ENCODE results near the gene HNF1A.

HNF1A gene

GRCh38 chr12:120959111-120959878, 19.0 kb upstream of the HNF1A start:
- no peak for DNase-seq

DNA sequence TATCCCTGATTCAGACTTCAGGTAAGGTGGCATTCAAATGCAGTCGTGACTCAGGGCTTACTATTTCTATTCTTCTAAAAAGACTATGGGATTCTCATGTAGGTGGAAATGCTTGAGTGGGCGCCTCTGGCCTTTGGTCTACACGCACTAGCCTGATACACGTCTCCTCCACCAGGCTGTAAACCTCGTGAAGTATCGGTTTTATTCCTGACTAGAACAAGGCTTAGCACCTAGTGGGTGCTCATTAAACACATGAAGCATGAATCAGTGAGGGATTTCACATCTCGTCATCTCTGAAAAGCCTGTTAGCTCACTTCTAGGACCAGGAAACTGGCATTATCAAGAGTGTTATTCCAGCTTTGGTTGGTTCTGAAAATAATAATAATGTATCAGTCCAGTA, 17.7 kb upstream of the HNF1A start:
- DNase-seq = no peak

GRCh38 chr12:120961604-120962531, 16.5 kb upstream of the HNF1A start:
- no peak for DNase-seq

DNA sequence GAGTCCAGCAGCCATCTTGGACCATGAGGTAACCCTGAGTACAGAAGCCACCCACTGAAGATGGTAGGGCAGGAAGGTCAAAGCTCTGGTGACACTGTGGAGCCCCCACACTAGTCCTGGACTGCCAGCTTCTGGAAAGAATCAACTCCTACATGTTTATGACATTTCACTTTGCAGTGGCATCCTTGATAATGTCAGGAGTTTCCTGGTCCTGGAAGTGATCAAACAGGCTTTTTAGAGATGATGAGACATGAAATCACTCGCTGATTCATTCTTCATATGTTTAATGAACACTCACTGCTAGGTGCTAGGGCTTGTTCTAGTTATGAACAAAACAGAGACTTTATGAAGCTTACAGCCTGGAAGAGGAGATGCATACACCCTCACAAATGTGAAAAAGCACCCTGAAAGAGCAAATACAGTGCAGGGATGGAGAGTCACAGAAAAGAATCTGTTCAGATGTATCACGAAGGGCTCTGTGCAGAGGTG, 15.8 kb upstream of the HNF1A start:
- DNase-seq = no peak

- no peak for DNase-seq
Measured at GRCh38 chr12:120964298-120964697, 14.0 kb upstream of the HNF1A start.

- DNase-seq = no peak
Measured at GRCh38 chr12:120965534-120966091, 12.7 kb upstream of the HNF1A start.

DNA sequence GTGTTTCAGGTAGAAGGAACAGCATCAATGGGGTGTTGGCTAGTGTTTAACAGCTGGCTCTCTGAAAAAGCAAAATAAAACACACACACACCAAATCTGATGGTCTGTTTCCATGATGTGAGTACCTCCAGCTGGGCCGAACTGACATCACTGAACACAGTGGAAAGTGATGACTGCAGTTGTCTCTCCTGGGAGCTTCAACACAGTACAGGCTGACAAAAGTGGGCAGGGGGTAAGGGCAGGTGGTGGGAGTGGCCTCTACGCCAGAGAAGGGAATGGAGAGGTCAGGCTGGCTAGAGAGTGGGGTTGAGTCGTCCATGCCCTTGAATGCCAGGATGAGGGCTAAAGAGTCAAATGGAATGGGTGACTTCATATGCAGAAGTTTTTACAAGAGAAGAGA, 8.0 kb upstream of the HNF1A start:
- no peak for DNase-seq

DNA sequence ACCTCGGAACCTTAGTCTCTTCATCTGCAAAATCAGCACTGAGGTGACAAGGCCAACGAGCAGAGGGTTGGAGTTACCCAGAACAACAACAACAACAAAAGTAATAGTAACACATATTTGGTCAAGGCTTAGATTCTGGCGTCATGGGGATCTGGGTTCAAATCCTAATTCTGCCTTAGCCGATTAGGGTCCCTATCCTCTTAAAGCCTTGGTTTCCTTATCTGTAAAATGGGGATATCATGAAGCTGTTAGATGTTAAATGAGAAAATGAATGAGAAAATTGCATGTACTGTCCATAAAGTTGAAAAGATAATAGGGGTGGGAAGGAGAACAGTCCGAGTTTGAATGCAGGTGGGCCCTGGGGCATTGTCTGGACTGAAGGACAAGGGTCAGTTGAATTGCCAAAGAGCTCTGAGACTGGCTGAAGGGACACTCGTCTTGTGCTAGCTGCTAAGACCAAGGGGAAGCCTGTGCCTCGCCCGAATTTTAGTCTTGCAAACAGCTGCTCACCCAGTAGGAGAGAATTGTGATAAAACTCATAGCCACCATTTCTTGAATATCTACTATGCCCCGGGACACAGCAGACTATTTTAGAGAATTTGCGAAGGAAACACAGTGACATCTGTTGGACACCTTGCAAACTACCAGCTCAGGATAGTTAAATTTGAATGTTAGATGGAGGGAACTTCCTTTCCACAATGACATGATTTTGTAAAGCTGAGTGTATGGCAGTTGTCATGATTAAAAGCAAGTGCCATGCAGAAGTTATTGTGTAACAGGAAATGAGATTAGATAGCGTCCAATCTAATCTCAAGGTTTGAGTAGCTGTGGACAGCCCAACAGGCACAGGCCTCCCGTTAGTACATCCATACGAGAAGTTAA, 6.8 kb upstream of the HNF1A start:
- DNase-seq = peak; percentile 62

- DNase-seq = no peak
Measured at GRCh38 chr12:120972870-120973543, 5.3 kb upstream of the HNF1A start.

DNA sequence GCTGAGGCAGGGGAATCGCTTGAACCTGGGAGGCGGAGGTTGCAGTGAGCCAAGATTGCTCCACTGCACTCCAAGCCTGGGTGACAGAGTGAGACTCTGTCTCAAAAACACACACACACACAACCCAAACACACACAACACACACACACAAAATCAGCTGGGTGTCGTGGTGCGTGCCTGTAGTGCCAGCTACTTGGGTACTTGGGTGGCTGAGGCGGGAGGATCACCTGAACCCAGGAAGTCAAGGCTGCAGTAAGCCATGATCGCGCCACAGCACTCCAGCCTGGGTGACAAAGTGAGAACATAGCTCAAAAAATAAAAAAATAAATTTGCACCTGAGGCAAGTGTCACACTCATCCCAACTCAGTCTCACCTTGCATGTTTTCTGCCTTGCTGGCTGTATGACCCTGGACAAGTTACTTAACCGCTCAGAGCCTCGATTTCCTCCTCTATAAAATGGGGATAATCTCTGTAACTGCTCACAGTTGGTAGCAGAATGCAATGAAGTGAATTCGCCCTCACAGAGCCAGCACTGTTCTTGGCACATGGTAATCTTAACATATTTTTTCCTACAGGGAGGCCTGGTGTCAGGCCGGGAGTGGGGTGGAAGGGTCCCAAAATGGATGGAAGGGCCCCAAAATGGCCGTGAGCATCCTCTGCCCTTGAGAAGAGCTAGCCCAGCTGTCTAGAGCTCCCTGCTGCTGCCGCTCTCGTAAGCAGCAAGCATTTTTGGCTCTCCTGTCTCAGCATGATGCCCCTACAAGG, 630 bp upstream of the HNF1A start:
- no peak for DNase-seq

- no peak for DNase-seq
Measured at GRCh38 chr12:120979220-120979861, 998 bp downstream of the HNF1A start.

DNA sequence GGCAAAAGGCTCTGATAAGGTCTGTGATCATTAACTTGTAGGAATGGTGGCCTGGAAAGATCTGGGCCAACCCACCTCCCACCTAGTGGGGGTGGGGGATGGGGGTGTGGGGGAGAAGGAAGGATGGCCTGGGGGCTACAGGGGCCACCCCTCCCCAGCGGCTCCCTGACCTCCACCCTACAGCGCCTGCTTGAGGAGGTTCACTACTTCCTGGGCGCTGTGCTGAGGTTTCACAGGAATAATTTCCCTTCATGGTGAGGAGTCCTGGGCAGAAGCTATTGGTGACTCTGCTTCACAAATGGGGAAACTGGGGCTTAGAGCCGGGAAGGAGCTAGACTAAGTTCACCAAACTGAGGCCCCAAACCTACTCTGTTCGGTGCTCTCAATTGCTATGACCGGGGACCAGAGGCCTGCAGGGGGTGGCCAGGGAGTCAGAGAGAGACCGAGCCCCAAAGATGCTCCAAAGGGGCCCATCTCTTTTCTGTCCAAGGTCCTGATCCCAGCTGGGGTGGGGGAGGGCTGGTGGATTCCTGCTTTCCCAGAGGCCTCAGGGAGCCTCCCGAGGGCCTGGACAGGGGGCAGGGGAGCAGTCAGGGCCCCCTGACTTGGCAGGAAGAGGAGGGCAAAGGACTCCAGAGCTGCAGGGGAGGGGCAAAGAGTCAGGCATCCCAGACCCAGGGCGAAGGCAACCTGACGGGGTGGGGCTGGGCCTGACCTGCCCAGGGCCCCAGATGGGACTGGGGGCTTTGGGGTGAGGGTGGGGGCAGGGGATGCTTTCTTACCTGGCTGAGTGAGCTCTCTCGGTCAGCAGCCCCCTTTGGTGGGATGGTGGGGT, 1.7 kb downstream of the HNF1A start:
- DNase-seq = no peak

- no peak for DNase-seq
Measured at GRCh38 chr12:120980800-120981368, 2.5 kb downstream of the HNF1A start.

DNA sequence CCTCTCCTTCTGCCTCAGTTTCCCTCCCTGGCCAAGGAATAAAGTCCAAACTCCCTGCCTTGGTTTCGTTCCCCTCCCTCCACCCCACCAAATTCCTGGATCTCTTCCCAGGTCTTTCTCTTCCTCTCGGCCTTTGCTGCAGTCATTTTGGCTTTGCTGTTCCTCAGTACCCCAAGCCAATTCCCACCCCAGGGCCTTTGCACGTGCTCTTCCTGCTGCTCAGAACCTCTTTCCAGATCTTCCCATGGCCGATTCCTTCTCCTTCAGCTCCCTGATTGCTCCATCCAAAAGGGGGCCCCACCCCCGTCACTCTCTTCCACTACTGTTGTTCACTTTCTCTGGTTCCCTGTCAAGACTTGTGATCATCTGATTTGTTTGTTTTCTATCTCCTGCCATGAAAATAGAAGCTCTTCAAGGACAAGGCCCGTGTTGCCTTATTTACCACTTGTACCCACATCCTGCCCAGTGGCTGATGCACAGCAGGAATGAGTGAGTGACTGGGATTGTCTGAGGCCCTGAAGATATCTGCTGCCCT, 3.1 kb downstream of the HNF1A start:
- no peak for DNase-seq

GRCh38 chr12:120982659-120983058, 4.3 kb downstream of the HNF1A start:
- no peak for DNase-seq

GRCh38 chr12:120983759-120984158, 5.4 kb downstream of the HNF1A start:
- DNase-seq = no peak

- no peak for DNase-seq
Measured at GRCh38 chr12:120984351-120984898, 6.1 kb downstream of the HNF1A start.

- no peak for DNase-seq
Measured at GRCh38 chr12:120988234-120988633, 9.9 kb downstream of the HNF1A start.

All from fibroblast of skin of scalp (primary cell).